K562 (cell line): Measurements from ENCODE around the gene TBC1D17. TPM values are rescaled to one million over a fixed set of nuclear protein-coding genes. Genes with fewer than 3 reads are reported as not detected.

Experiments used
- CHAMP1 ChIP-seq: fragments of 450-650 bp; IDR thresholded peaks from 2 replicates; pipeline ENCODE4 v1.6.1; 2016; ENCODE audit warnings: mild to moderate bottlenecking
- CREBBP ChIP-seq: IDR thresholded peaks from one replicate; pipeline ENCODE4 v1.6.1; 2012; ENCODE audit warnings: low read depth, mild to moderate bottlenecking, control low read depth, inconsistent platforms, low read length
- E2F8 ChIP-seq: fragments of 450-650 bp; IDR thresholded peaks from 2 replicates; pipeline ENCODE4 v1.7.1; 2018; ENCODE audit warnings: mild to moderate bottlenecking, low read depth; ENCODE audit not compliant: partially characterized antibody
- ETV5 ChIP-seq: sonication (generic); formaldehyde crosslinking; IDR thresholded peaks from 2 replicates; pipeline ENCODE4 v1.4.0; 2020; ENCODE audit warnings: low read depth, mild to moderate bottlenecking, missing genetic modification reagents
- FOS ChIP-seq: IDR thresholded peaks from 3 replicates; pipeline ENCODE4 v1.6.1; 2011; ENCODE audit not compliant: insufficient read length; ENCODE audit errors: extremely low read depth
- GABPB1 ChIP-seq: sonication (generic); formaldehyde crosslinking; IDR thresholded peaks from 2 replicates; pipeline ENCODE4 v1.8.0; 2022; ENCODE audit warnings: mild to moderate bottlenecking, missing genetic modification reagents
- GTF2A2 ChIP-seq: IDR thresholded peaks from 2 replicates; pipeline ENCODE4 v1.6.1; 2016; ENCODE audit warnings: mild to moderate bottlenecking, missing genetic modification characterization, missing compliant biosample characterization
- HINFP ChIP-seq: fragments of 450-650 bp; conservative IDR thresholded peaks from 2 replicates; pipeline ENCODE4 v1.6.1; 2016; ENCODE audit warnings: missing genetic modification characterization, low read depth, mild to moderate bottlenecking, control low read depth, missing compliant biosample characterization
- HIVEP1 ChIP-seq: fragments of 250-450 bp; sonication (Bioruptor Pico); IDR thresholded peaks from 2 replicates; pipeline ENCODE4 v1.4.0; 2020; ENCODE audit warnings: mild to moderate bottlenecking
- LARP7 ChIP-seq: fragments of 450-650 bp; IDR thresholded peaks from 2 replicates; pipeline ENCODE4 v1.6.1; 2016
- MCM2 ChIP-seq: fragments of 450-650 bp; IDR thresholded peaks from 2 replicates; pipeline ENCODE4 v1.6.1; 2017; ENCODE audit warnings: low read depth, mild to moderate bottlenecking
- MTA1 ChIP-seq: fragments of 450-650 bp; IDR thresholded peaks from 2 replicates; pipeline ENCODE4 v1.6.1; 2017; ENCODE audit warnings: borderline replicate concordance
- MYNN ChIP-seq, 2 experiments: sonication (generic); formaldehyde crosslinking in 1 of 2; IDR thresholded peaks; 2 replicates each; pipeline versions ENCODE4 v1.5.0 to v1.6.1; 2016 to 2020; ENCODE audit warnings: antibody characterized with exemption in 1 of 2, missing genetic modification reagents in 1 of 2
- NCOA2 ChIP-seq, 2 experiments: fragments of 450-650 bp; IDR thresholded peaks; 2 replicates each; pipeline ENCODE4 v1.6.1; 2018; ENCODE audit warnings: mild to moderate bottlenecking in 2 of 2, moderate library complexity in 1 of 2; ENCODE audit not compliant: partially characterized antibody in 2 of 2
- PCBP2 ChIP-seq: fragments of 200-400 bp; formaldehyde crosslinking; IDR thresholded peaks from 2 replicates; pipeline ENCODE4 v1.6.1; 2018; ENCODE audit warnings: low read length, low read depth, mild to moderate bottlenecking, moderate library complexity; ENCODE audit not compliant: poor library complexity, severe bottlenecking
- RAD51 ChIP-seq: fragments of 450-650 bp; IDR thresholded peaks from 2 replicates; pipeline ENCODE4 v1.7.1; 2016; ENCODE audit warnings: low read depth, mild to moderate bottlenecking, borderline replicate concordance
- SIN3B ChIP-seq: fragments of 450-650 bp; IDR thresholded peaks from 2 replicates; pipeline ENCODE4 v1.6.1; 2017; ENCODE audit warnings: low read depth, mild to moderate bottlenecking, moderate library complexity
- SMAD2 ChIP-seq: fragments of 150-350 bp; IDR thresholded peaks from 2 replicates; pipeline ENCODE4 v1.6.1; 2014; ENCODE audit warnings: low read depth, mild to moderate bottlenecking, low read length
- SP1 ChIP-seq: sonication (generic); formaldehyde crosslinking; IDR thresholded peaks from 2 replicates; pipeline ENCODE4 v1.8.1; 2022; ENCODE audit warnings: mild to moderate bottlenecking, missing genetic modification reagents
- SREBF1 ChIP-seq: fragments of 150-350 bp; IDR thresholded peaks from 2 replicates; pipeline ENCODE4 v1.6.1; 2014; ENCODE audit warnings: antibody characterized with exemption, low read depth, low read length, borderline replicate concordance
- ZBTB7A ChIP-seq: IDR thresholded peaks from 2 replicates; pipeline ENCODE4 v1.6.1; 2011; ENCODE audit warnings: low read depth, mild to moderate bottlenecking, low read length, moderate library complexity, borderline replicate concordance; ENCODE audit not compliant: control insufficient read depth
- ZC3H11A ChIP-seq: IDR thresholded peaks from 2 replicates; pipeline ENCODE4 v1.6.1; 2012; ENCODE audit warnings: low read depth, low read length, improper control_type of control experiment
- ZNF24 ChIP-seq: fragments of 450-650 bp; IDR thresholded peaks from 2 replicates; pipeline ENCODE4 v1.6.1; 2016
- ZNF324 ChIP-seq: fragments of 250-450 bp; sonication (Bioruptor Pico); IDR thresholded peaks from 2 replicates; pipeline ENCODE4 v1.4.0; 2020; ENCODE audit warnings: mild to moderate bottlenecking
- polyA plus RNA-seq, 8 experiments: library from polyadenylated mRNA; depleted of rRNA in 4 of 8; stranded (reverse) in 5 of 8; unstranded in 3 of 8; fragments of >200 nt; fragmentation: Nextera tagmentation in 2 of 8; fragmentation: Illumina TruSeq in 1 of 8; extraction: Ambion mirVana in 2 of 8; extraction: Trizol in 1 of 8; gene quantifications; 2 replicates each; pipeline versions ENCODE4 v1.2.1 to v1.2.3, GENCODE V29; 2011 to 2014; ENCODE audit warnings: inconsistent platforms in 1 of 8, missing spikeins in 1 of 8
- total RNA-seq, 7 experiments: library from RNA; depleted of rRNA in 6 of 7; stranded (reverse); fragments of >200 nt in 6 of 7; fragmentation: Illumina TruSeq in 2 of 7; extraction: Trizol in 2 of 7; gene quantifications; 2 replicates each; pipeline versions ENCODE4 v1.2.1 to v1.2.3, GENCODE V29; 2011 to 2021; ENCODE audit warnings: low replicate concordance in 1 of 7

The TBC1D17 gene
- total and polyA plus RNA-seq, 9 of the 15 experiments (the other 6 are each of a cell fraction or from before 2014, with no cell fraction given), result 0.42 to 16.0 (median 3.8) TPM

GRCh38 chr19:49889687-49890348, 12.3 kb downstream of the TBC1D17 start (continued):
- TF ChIP-seq ETV5 (CRISPR knock-in tag), result peak; percentile 90
- TF ChIP-seq HIVEP1 (CRISPR knock-in tag), result no peak
- no peak for TF ChIP-seq MTA1
- no peak for TF ChIP-seq LARP7
- TF ChIP-seq SP1, result peak; percentile 99
- no peak for TF ChIP-seq CREBBP
- no peak for TF ChIP-seq CHAMP1
- TF ChIP-seq GTF2A2 (tag), result no peak
- peak; percentile 53; the same call in 1 of the 2 replicates for TF ChIP-seq RAD51
- 0 out of 2 replicates have a peak, but pooled peaks have one; percentile 6 for TF ChIP-seq MYNN (IDR thresholded peaks at IDR 0.05)
- no peak for TF ChIP-seq MYNN (CRISPR knock-in tag; IDR thresholded peaks at IDR 0.05)
- TF ChIP-seq SMAD2, result no peak
- no peak for TF ChIP-seq ZNF324 (CRISPR knock-in tag)
- TF ChIP-seq SREBF1, result no peak
- no peak for TF ChIP-seq PCBP2
- TF ChIP-seq E2F8, result peak; percentile 54
- TF ChIP-seq ZBTB7A, result peak; percentile 21
- peak; percentile 92 for TF ChIP-seq GABPB1 (CRISPR knock-in tag)
- no peak for TF ChIP-seq MCM2
- TF ChIP-seq ZC3H11A, result no peak
- no peak for TF ChIP-seq SIN3B
- 0 out of 2 replicates have a peak, but pooled peaks have one; percentile 43 for TF ChIP-seq HINFP (tag)
- peak; percentile 81; the same call in 1 of the 2 replicates for TF ChIP-seq ZNF24
- TF ChIP-seq FOS, result no peak
- no peak for TF ChIP-seq NCOA2 (IDR thresholded peaks at IDR 0.05; ENCODE audit: partially characterized antibody in 2 of 2)
